Daoy (cell line): Measurements from ENCODE around the gene DCDC2. TPM values are rescaled to one million over a fixed set of nuclear protein-coding genes. Genes with fewer than 3 reads are reported as not detected.
"Not testable (repeated sequence)": the region's sequence is repeated elsewhere in the genome, so short reads cannot be mapped to it uniquely, and the experiment has no call there.

ENCODE experiments used
- DNase-seq: peaks from one replicate; pipeline ENCODE4 v3.0.0-alpha.2; 2015; ENCODE audit warnings: low read depth
- total RNA-seq: library from RNA; depleted of rRNA; stranded (reverse); fragments of >200 nt; shearing (Covaris generic); gene quantifications from 2 replicates; pipeline ENCODE4 v1.2.3, GENCODE V29; 2014

DCDC2 gene
- total RNA-seq, 1 experiment from 2014 or later = 0.51 TPM

DNA sequence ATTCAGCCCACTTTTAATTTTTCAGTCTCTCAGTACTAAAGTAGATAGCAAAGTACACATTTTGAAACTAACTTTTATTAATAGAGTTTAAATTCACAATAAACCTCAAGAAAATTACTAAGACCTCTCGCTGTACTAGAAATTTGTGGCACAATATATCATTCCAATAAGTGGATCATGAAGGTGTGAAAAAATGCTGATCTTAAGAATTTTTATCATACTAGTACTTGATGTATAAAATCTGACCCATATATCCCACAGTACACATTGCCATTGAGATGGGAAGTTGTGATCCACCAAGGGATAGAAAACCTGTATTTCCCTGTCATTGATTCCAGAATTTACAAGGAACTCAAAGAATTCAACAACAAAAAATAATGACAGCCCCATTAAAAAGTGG is 85.7 kb downstream of the DCDC2 start:
- no peak for DNase-seq

DNA sequence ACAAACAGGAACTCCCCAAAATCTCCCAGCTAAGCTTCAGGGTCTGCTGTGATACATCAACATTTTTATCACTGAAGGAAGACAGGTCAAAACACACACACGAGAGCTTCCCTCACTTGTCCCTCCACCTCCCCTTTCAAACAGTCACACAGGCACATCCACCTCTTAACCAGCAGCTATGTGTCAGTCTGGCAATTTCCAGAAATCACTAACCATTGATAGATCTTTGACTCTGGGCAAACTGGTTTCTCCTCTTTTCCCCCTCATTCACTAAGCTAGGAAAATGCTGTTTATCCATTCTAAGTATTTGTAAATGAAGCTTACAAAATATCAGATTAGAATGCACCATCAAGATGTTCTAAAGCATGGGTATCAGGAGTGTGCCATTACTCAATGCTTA is 87.8 kb downstream of the DCDC2 start:
- no peak for DNase-seq

DNA sequence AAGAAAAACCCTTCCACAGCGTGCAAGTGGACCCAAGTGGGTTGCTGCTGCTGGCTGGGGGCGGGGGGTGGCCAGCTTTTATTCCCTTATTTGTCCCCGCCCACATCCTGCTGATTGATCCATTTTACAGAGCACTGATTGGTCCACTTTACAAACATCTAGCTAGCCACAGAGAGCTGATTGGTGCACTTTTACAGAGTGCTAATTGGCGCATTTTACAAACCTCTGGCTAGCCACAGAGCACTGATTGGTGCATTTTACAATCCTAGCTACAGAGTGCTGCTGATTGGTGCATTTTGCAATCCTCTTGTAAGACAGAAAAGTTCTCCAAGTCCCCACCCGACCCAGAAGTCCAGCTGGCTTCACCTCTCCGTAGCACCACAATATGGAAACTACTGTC is 99.6 kb downstream of the DCDC2 start:
- not testable (repeated sequence) for DNase-seq

DNA sequence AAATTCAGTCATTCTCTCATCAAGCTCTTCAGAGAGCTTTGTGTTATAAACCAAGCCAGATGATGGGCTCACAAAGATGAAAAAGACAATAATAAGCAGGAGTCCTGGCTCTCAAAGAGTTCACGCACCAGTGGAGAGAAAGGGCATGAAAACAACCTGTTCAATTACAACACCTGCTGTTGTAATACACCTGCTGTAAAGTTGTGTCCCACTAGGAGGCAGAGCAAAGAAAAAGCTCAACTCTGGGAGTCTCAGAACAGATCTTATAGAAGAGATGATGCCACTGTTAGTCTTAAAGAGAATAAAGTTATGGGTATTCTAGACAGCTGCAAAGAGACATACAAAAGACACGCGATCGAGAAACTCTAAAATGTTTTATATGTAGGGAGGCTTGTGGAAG is 100.6 kb downstream of the DCDC2 start:
- no peak for DNase-seq

DNA sequence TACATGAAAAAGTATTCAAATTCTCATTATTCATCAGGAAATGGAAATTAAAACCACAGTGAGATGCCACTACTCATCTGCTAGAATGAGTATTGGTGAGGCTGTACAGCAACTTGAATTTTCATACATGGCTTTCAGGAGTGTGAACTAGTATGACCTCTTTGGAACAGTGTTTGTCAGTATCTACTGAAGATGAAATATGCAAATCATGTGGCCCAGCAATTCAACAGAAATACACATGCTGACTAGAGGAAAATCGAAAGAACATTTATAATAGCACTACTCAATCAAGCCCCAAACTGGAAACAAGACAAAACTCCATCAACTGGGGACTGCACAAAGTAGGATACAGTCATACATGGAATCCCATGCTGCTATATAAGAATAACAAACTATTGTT is 102.2 kb downstream of the DCDC2 start:
- no peak for DNase-seq

DNA sequence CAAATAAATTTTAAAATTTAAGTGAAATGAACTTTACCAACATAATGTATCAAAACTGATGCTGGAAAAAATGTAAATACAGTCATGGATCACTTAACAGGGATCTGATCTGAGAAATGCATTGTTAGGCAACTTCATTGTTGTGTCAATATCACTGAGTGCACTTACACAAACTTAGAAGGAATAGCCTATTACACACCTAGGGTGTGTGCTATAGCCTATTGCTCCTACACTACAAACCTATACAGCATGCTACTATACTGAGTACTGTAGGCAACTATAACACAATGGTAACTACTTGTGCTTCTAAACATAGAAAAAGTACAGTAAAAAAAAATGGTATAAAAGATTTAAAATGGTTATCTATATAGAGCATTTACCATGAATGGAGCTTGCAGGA is 104.5 kb downstream of the DCDC2 start:
- no peak for DNase-seq

DNA sequence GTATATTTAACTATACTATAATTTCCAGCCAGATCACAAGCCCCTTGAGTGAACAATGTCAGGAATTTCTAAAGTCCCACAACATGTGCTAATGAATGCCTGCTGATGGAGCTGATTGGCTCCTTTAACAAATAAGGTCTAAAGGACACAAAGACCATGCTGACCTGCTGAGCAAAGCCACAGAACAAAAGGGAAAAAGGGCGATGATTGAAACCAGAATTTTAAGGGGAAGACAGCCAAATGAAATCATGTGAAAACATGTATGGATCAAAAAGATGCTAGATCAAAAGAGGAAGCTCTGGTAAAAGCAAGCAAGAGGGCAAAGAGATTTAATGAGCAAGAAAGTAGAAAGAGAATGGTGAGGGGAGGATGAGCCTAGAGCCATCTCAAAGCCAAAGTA is 105.6 kb downstream of the DCDC2 start:
- DNase-seq = no peak

DNA sequence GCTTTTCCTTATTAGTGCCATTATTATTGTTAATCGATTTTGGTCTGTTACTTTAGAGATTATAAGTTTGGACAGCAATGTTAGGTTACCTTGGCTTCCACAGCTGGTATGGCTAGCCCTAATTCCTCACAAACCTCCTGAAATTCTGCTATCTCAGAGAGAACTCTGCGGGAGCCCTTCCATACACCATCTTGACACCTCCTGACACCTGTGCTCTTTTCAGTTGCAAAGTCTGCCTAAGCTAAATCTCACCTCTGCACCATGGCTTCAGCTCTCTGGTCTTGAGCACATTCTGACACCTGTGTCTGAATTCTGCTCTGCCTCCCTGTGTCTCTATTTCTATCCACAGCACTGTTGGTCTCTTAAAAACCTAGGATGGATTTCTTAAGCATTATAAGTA is 106.5 kb downstream of the DCDC2 start:
- DNase-seq = no peak

DNA sequence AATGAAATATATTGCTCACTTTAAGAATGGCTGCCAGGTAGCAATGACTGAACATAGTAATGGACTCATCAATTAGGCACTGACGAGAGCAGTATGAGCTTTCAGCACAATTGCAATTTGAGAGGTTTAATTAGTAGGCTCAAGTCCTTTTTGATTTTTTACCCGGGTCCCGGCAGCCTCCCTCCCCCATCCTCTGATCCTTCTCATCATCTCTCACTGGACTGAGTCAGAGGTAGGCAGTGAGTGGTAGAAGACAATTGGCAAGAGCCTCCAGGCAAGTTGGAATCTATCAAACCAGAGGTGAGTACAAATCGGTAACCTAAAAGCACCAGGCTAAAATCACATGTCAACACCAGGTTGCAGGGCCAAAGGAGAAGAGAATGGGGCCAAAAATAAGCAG is 107.9 kb downstream of the DCDC2 start:
- DNase-seq = no peak

DNA sequence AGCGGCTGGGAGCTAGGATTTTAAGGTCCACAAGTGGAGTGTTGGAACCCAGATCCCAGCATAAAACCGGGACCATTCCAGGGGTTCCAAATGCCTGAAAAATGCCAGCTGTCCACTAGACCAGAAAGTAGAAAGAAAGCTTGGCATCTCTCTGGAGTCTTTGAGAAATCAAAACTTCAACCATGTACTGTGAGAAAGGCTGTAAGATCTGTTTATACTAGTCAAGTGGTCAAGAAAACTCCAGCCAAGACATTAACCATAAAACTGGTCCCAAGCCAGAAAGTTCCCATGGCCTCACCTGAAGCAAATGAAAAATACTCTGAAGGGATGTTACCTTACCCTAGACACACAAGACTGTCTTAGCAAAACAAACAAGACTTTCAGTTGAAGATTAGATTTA is 112.6 kb downstream of the DCDC2 start:
- DNase-seq = no peak

DNA sequence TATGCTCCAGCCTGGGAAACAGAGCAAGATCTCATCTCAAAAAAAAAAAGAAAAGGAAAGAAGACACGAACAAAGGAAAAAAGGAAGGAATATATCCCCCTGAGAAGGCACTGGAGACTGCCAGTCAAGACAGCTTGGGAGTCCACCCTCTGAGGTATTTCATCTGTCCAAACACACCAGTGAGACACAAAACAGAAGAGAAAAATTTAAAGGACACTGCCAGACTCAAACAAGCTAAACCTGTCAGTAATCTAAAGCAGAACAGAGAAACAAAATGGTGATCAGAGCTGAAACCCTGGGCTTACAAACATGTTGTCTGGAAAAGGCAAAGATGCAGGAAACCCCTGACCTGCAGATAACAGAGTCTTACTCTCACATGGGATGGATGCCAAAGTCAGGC is 114.9 kb downstream of the DCDC2 start:
- no peak for DNase-seq

DNA sequence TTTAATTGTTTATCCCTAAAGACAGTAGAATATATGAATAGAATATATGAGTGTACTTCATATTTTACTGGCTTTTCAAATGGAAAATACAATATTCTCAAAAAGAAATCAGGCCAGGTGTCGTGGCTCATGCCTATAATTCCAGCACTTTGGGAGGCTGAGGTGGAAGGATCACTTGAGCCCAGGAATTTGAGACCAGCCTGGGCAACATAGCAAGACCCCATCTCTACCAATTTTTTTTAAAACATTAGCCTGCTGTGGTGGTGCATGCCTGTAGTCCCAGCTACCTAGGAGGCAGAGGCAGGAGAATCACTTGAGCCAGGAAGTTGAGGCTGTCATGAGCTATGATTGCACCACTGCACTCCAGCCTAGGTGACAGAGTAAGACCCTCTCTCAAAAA is 116.1 kb downstream of the DCDC2 start:
- DNase-seq = not testable (repeated sequence)

DNA sequence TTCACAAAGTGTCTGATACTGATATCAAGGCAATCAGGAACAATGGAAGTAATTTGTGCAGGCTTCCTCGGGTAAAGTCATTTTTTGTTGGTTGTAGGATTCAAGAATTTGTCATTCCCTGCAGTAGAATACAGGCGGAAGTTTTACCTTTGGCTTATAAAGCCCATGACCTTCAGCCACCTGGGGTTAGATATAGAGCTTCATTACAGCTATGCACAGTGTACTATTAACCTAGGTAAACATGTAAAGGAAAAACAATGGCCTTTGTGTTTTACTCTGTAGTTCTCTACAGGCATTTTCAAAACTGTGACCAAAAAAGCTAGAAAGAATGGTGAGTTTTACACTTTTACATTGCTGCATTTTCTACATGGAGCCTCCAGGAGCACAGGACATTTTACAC is 116.9 kb downstream of the DCDC2 start:
- DNase-seq = no peak

DNA sequence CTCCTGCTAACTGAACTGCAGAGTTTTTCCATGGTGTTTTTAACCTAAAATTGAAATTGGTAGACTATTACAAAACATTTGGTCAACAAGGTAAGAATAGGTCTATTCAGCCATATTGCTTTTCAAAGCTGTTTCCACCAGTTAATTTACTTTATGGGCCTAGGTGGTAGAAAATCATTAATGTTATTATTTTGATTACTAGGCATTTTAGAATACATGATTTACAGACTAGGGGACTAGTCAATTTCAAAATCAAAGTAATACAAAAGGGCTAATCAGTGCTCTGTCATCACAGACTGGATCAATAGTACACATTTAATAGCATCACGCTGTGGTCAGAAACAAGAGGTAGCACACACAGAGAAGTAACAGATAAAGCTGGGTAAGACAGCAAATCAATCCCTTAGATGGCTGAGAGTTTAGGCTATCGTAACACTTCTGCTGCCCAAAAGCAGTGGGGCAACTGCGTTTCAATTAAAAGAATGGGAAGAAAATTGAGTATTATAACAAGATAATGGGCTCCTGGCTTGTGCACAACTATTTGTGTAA is 117.4 kb downstream of the DCDC2 start:
- DNase-seq = no peak

DNA sequence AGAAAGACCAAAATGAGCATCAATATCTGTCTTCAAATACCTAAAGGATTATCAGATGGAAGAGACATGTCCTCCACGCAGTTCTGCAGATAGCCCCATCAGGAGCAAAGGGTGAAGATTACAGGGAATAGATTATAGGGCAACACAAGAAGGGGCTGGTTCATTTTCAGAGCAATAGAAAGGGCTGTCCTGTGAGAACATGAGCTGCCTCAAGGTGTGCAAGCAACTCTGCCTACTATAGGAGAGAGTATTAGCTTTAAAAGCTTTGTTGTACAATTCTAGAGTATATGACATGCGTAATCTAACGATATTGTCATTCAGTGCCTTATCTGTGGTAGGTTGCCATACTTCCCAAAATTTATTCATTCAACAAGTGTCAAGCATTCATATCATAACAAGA is 119.2 kb downstream of the DCDC2 start:
- no peak for DNase-seq

DNA sequence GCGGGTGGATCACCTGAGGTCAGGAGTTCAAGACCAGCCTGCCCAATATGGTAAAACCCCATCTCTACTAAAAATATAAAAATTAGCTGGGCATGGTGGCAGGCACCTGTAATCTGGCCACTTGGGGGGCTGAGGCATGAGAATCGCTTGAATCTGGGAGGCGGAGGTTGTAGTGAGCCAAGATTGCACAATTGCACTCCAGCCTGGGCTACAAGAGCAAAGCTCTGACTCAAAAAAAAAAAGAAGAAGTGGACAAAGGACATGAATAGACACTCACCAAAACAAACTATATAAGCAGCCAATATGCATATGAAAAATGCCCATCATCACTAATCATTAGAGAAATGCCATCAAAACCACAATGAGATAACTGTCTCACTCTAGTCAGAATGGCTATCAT is 121.1 kb downstream of the DCDC2 start:
- not testable (repeated sequence) for DNase-seq

DNA sequence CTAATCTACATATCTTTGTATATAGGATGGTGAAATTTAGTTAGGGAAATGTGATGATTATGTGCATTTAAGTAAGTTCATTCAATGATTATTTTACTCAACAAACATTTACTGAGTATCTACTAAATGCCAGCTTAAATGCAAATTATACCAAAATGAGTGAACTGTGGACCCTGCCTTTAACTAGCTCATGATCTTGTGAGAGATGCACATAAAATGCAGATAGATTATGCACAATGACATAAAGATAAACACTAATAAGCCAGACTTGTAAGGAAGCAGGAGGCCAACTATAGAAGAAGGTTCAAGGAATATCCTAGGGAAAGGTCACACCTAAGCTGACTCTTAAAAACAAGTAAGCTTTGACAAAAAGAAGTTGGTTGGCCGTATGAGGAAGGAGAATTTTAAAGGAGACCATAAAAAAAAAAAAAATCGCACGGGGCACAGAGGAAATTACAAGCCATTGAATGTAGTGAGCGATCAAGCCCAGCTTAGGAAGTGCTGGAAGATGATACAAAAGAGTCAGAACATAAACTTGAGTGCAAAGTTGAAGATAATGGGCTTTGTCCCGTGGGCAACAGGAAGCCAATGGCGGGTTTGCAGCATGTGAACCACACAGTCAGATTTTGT is 123.9 kb downstream of the DCDC2 start:
- DNase-seq = no peak

DNA sequence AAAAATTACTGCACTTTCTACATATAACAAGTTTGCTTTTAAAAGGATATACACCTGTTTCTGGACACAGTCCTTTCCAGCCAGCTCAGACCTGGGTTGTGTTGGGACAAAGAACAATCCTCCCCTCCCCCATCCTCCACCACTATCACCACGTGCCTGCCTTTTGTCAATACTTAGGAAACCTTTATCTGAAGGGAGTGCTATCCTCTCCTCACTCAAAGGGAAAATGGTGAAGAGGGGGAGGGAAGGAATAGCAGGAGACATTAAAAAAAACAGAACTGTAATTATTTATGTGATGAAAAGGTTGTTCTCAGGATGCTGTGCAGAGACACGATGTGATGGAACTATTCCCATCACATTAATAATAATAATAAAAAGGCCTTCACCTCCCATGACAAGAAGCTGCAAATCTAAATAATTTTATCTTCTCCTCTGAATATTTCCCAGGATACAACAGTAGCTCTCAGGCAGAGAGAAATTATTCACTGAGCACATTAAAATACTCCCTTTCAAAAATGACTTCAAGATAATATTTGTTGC is 126.4 kb downstream of the DCDC2 start:
- no peak for DNase-seq

DNA sequence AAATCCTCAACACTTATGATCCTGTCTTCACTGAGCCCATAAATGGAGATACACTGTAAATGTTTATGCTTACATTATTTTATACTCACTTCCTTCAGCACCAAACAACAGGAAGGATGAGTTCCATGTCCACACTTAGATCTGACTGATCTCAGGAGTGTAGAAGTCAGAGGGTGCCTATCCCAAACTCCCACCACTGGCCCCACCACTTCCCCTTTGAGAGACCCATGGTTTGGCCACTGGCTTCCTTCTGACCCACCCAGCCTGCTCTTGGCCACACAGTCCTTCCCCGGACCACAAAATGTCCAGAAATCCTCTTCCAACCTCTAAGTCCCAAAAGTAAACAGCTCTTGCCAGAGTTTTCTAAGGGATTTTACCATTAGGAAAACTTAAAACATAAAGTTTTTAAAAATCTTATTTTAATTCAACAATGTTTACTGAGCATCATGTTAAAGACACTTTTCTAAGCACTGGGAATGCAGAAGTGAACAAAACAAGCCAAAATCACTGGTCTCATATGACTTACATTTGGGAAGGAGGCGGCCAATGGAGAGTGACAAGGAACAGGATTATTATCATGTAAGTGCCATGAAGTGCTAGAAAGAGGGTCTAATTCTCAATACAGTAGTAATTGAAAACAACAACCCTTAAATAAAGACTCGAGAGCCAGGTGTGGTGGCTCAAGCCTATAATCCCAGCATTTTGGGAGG is 128.0 kb downstream of the DCDC2 start:
- no peak for DNase-seq

DNA sequence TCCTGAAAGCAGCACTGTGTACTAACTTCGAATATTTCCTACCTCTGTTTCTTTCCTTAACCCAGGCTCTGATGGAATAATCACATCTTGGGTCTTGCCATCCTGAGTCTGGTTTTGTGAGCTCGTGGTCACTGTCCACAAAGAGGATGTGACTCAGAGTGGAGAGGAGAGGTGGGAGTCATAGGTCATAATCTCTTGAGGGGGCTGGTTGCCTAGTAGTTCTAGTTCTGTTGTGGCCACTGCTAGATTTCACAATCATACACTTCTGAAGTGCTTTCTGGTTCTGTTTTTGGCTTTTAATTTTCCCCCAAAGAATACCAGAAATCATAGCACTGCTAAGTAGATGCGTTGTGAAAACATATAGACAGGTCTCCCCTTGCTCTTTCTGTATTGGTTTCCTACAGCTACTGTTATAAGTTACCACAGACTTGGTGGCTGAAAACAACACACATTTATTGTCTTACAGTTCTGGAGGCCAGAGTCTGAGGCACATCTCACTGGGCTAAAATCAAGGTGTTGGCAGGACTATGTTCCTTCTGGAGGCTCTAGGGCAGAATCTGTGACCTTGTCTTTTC is 129.1 kb downstream of the DCDC2 start:
- peak; percentile 68 for DNase-seq

DNA sequence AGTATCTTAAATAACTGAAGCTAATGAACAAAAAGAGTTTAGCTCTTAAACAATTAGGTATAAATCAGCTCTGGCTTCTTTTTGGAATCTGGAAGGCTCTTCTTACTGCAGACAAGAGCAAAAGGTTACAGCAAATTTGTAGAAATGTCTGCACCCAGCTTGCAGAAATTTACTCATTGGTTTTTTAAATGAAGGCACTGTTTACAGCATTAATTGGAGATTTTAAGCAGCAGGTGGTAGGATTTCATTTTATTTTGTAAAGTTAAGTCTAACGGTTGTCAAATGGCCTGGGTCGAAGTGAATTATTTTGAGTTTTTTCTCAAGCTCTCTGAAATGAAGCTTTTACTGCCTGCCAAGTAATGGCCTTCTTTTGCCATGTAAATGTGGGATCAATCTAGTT is 129.7 kb downstream of the DCDC2 start:
- DNase-seq = no peak

DNA sequence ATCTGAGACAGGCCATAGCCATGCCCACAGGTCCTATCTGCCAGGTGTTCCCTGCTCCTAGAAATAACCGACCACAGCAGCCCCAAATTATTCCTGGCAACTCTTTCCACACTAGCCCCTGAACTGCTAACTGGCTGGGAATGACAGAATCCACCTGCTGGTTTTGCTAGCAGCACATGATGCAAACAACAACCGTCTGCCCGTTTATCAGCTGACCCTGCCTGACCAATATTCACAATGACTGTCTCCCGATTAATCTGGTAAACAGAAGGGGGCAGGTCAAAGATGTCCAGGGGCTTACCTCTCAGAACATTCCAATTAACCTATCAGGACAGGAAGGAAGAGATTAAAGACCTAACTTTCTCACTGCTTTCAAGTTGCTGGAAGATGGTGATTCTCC is 130.3 kb downstream of the DCDC2 start:
- DNase-seq = no peak

DNA sequence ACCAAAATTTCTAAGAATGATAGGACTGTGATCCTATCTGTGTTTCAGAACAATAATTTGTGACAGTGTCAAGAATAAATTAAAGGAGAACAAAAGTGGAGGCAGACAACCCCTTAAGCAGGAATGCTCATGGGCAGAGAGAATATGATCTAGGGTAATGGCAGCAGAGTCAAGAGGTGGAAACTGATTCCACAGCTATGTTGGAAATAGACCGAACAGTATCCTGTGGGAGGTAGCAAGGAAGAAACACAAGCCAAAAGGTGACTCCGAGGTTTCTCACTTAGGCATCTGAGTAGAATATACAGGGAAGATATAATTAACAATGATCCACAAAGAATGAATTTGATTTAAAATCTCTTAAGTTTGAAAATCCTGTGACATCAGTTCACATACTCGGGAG is 131.3 kb downstream of the DCDC2 start:
- no peak for DNase-seq
